Stimulated activated CD4-positive, alpha-beta T cell treated with anti-CD3 and anti-CD28 coated beads, Interleukin-15, amount 100 ng/mL, for 24 hours (primary cell): ENCODE data around the gene OR3A1.
"Not testable (repeated sequence)": the region's sequence is repeated elsewhere in the genome, so short reads cannot be mapped to it uniquely, and the experiment has no call there.

Experiments used
- DNase-seq: peaks from one replicate; pipeline ENCODE4 v3.0.0-alpha.2; 2020

Gene OR3A1, protein sequence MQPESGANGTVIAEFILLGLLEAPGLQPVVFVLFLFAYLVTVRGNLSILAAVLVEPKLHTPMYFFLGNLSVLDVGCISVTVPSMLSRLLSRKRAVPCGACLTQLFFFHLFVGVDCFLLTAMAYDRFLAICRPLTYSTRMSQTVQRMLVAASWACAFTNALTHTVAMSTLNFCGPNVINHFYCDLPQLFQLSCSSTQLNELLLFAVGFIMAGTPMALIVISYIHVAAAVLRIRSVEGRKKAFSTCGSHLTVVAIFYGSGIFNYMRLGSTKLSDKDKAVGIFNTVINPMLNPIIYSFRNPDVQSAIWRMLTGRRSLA

DNA sequence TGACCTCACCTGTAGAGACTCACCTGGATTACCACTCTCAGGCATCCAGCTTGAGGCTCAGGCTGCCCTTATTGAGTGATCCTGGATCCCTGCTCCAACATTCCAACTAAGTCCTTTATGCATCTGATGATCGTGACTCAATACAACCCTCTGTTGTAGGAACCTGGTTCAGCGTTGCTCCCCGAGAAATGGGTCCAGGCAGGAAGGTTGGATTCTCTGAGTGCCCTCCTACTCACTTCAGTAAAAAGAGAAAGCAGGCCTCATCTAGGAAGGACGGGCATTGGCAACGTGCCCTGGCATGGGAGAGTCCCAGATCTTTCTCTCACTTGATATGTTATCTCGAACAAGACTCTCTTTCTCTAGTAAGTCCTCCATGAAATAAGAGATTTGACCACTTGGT lies at the start of gene OR3A1:
OR3A1 (minus strand) TSS at position 101 of the 400 bp plus-strand sequence. CDS start 5,778 bp downstream, outside the sequence.
- DNase-seq: no peak

DNA sequence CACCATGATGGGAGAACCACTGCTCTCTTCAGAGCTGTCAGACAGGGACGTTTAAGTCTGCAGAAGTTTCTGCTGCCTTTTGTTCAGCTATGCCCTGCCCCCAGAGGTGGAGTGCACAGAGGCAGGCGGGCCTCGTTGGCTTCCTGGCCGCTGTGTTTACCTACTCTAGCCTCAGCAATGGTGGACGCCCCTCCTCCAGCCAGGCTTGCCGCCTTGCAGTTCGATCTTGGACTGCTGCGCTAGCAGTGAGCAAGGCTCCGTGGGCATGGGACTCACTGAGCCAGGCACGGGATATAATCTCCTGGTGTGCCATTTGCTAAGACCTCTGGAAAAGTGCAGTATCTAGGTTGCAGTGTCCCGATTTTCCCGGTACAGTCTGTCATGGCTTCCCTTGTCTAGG lies 44.6 kb upstream of the OR3A1 start:
- not testable (repeated sequence) for DNase-seq

DNA sequence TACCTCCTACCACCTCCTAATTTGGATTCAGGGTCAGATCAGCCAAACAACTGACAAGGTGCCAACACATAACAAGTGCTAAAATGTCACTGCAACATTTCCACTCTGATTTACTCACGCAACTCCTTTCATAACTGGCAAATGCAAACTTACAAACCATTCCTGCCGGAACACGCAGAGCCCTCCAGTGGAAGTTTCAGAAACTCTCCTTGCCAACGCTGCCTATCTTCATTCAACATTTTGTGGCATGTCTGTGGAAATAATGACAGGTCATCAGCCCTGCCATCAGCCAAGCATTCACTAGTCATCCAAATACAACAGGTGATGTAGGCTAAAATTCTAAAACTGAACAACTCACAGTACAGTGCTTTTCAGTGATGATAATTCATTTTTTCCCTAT lies 37.7 kb upstream of the OR3A1 start:
- no peak for DNase-seq

DNA sequence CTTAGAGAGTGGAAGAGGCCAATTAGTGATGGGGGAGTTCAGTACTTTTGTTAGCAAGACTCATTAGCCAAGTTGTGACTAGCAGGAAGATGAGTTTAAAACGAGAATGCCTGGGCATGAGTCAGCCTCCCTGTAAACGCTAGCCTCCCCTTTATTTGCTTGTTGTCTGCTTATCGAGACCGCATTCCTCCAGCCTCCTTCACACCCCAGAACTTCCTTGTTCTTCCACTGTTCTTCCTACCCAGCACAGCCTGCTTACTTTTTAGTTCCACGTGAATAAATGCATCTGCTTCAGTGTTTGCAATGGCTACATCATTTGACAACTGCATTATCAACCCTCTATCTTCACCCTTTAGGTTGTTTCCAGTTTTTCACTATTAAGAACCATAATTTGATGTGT lies 20.2 kb upstream of the OR3A1 start:
- DNase-seq: no peak

DNA sequence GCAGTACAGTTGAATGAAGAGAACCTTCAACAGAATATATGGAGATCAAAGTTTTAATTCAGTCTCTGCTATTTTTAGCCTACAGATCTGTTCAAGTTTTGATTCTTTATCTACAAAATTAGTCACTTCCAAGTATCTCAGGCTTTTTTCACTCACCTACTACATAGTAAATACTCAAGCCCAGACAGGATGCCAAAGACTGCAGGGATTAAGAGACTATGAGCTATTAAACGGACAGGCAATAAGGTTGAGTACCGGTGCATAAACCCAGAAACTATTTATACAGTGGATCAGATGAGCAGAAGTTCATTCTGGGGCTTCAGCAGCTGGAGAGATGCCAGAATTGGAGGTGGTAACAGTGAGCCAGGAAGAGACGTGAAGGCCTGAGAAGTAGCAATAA lies 18.7 kb upstream of the OR3A1 start:
- no peak for DNase-seq

DNA sequence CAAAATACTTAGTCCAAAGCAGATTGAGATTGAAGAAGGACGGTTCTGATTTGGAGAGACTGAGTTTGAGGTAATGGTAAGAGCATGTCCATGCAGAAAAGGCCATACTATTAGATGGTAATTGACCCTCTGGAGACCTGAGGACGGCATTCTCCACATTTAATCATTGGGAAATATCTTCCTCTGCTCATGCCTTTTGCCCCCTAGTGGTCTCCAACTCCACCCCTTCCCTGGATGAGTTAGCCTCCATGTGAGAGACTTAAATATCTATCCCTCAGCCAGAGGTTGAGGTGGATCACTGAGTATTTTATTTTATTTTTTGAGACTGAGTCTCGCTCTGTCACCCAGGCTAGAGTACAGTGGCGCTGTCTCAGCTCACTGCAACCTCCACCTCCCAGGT lies 10.4 kb upstream of the OR3A1 start:
- DNase-seq: no peak

DNA sequence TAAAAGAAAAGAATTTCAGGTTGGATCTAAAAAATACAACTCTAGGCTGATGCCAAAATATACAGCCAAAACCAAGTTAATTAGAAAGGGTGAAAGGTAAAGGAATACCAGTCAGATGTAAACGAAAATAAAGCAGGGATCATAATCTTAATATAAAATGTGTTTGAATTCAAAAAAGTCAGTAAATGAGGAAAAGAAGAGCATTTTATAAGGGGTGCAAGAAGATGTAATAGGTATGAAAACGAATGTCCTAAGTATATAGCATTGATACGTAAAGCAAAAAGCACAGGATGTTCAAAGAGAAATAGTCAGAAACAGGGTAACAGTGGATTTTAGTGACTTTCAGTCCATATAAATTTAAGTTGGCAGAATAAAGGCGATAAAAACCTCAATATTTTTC lies 2.5 kb downstream of the OR3A1 start:
- DNase-seq: no peak

DNA sequence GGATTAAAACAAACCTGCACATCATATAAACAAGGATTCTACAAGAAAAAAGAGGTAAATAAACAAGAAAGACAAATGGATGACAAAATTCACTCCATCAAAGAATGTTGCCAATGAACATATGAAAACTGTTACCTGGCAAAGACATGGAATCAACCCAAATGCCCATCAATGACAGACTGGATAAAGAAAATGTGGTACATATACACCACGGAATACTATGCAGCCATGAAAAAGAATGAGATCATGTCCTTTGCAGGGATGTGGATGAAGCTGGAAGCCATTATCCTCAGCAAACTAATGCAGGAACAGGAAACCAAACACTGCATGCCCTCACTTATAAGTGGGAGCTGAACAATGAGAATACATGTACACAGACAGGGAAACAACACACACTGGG lies 4.6 kb downstream of the OR3A1 start:
- not testable (repeated sequence) for DNase-seq

DNA sequence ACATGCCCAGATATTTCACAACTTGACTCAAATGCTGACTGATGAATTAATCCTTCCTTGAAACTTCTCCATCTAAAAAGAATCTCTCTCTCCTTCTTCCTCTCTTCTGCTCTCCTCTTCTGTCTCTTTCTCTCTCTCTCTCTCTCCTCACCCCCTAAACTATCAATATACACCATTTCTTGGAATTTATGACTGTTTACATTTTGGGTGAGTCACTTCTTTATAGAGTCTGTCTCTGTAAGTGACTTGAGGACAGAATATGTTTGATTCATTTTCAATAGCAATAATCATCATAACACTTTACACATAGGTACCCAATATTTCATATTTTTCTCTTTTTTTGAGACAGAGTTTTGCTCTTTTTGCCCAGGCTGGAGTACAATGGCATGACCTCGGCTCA lies 15.3 kb downstream of the OR3A1 start:
- no peak for DNase-seq

DNA sequence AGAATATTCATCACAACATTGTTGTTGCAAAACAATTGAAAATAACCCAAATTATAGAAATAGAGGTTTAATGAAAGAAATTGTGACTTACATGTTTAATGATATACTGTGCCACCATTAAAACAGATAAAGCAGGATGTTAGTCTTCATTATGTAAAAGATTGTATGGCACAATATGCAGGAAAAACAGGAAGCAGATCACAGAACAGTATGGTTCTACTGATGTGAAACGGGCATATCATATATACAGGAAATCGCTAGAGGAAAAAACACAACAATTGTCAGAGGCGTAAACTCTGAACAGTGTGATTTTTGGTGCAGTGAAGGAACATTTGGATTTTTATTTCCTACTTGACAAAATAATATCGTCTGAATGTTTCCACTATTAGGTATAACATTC lies 22.0 kb downstream of the OR3A1 start:
- DNase-seq: no peak

DNA sequence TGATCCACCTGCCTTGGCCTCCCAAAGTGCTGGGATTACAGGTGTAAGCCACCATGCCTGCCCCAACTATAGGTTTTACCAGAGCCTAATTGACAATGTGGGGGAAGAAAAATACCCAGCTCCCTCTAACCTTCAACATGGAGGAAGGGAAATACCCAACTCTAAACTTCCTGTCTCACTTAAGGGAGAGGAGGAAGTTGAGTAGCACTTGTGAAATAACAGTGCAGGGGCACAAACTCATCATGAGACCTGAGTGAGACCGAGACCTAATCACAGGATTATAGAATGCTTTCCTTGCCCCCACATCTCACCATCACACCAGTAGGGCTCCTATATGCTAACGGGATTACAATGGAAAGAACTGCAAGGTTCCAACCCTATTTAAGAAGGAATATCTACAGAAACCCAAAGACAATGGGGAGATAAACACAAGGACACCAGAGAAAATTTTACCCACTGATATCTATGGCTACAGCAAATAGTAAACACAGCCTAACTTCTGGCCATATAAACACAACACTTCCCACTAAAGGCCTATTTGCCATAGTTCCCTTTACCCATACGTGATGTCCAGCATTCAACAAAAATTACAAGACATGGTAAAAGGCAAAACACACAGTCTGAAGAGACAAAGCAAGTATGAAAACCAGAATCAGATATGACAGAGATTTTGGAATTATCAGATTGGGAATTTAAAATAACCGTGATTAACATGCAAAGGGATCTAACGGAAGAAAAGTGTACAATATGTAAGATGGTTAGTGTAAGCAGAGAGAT lies 26.9 kb downstream of the OR3A1 start:
- no peak for DNase-seq

DNA sequence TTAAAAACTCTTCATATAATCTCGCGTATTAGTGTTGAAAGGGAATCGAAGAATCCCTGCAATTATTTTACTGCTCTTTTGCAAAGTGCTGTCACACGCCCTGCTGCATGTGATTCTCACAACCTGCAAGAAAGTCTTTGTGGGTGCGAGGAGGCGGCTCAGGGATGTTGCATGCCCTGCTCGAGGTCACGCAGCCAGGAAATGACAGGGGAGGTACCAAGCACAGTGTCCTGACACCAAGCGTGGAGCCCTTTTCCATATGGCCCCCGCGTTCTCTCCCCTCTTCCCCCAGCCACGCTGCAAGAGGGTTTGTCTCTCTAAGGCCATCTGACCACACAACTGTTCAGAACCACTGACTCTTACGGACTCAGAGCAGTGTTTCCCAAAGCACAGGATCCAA lies 37.6 kb downstream of the OR3A1 start:
- no peak for DNase-seq

DNA sequence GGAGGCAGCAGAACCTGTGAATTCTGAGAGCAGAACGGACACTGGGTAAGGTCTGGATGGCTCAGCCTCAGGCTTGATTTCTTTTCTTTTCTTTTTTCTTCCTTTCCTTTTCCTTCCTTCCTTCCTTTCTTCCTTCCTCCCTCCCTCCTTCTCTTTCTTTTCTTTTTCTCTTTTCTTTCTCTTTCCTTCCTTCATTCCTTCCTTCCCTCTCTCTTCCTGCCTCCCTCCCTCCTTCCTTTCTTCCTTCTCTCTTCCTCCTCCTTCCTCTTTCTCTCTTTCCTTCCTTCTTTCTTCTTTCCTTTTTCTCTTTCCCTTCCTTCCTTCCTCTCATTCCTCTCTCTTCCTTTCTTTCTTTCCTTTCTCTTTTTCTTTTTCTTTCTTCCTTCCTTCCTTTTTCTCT lies 38.0 kb downstream of the OR3A1 start:
- DNase-seq: no peak

DNA sequence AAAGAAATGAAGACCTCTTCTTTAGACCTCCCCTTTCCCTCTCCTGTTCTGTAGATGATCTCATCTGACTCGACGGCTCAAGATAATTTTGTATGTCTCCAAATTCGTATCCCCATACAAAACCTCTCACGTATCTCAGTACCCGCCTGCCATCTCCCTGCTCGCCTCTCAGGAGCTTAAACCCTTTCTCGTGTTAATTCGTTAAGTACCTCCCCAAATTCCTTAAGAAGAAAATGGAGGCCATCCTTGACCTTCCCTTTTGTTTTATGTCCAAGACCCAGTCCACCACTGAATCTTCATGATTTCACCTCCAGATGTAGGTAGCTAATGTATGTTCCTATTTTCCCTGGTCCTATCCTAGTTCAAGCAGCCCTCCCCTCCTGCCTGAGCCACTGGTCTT lies 41.6 kb downstream of the OR3A1 start:
- DNase-seq: no peak

DNA sequence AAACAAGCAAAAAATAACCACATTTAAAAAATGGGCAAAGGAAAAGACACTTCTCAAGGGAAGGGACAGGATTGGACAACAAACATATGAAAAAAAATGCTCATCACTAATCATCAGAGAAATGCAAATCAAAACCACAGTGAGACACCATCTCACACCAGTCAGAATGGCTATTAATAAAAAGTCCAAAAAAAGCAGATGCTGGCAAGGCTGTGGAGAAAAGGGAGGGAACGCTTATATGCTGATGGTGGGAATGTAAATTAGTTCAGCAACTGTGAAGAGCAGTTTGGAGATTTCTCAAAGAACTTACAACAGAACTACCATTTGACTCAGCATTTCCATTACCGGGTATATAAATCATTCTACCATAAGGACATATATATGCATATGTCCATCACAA lies 49.1 kb downstream of the OR3A1 start:
- DNase-seq: not testable (repeated sequence)

DNA sequence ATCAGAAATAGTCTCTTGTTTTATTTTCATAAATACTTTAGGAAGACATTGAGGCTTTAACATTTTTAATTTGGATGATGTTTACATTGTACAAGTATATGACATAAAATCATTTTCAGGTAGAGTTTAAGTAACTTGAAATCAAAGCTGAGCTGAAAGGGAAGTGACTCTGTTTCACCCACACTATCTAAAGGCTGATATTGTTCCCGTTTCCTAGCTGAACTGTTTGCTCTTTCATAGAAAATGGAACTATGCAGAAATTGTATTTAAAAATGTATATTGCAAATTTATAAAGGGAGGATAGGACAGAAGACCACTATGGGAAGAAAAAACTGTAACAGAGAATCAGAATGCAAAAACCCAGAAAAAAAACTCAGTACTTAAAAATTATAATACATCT lies 53.3 kb downstream of the OR3A1 start:
- not testable (repeated sequence) for DNase-seq

DNA sequence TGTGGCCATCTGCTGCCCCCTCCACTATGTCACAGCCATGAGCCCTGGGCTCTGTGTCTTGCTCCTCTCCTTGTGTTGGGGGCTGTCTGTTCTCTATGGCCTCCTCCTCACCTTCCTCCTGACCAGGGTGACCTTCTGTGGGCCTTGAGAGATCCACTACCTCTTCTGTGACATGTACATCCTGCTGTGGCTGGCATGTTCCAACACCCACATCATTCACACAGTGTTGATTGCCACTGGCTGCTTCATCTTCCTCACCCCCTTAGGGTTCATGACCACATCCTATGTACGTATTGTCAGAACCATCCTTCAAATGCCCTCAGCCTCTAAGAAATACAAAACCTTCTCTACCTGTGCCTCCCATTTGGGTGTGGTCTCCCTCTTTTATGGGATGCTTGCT lies 57.1 kb downstream of the OR3A1 start:
- DNase-seq: not testable (repeated sequence)
